BLaER1 (cell line): ENCODE measurements around the gene MYH7B.

Experiments
- H3K27ac ChIP-seq: shearing (Covaris generic); formaldehyde crosslinking; 2 replicates; pipeline ENCODE4 v1.8.1; 2022
- H3K27me3 ChIP-seq: shearing (Covaris generic); formaldehyde crosslinking; 2 replicates; pipeline ENCODE4 v1.8.1; 2022
- H3K36me3 ChIP-seq: shearing (Covaris generic); formaldehyde crosslinking; 2 replicates; pipeline ENCODE4 v1.8.1; 2022
- H3K4me1 ChIP-seq: shearing (Covaris generic); formaldehyde crosslinking; 2 replicates; pipeline ENCODE4 v1.8.1; 2022
- H3K4me2 ChIP-seq: shearing (Covaris generic); formaldehyde crosslinking; 2 replicates; pipeline ENCODE4 v1.8.1; 2022
- H3K4me3 ChIP-seq: shearing (Covaris generic); formaldehyde crosslinking; 2 replicates; pipeline ENCODE4 v1.8.1; 2022
- H3K9ac ChIP-seq: shearing (Covaris generic); formaldehyde crosslinking; 2 replicates; pipeline ENCODE4 v1.8.1; 2022
- H3K9me3 ChIP-seq: shearing (Covaris generic); formaldehyde crosslinking; 2 replicates; pipeline ENCODE4 v1.8.1; 2022
- H4K20me1 ChIP-seq: shearing (Covaris generic); formaldehyde crosslinking; 2 replicates; pipeline ENCODE4 v1.8.1; 2022
- Cebpa-rat ChIP-seq: shearing (Covaris generic); IDR thresholded peaks from 2 replicates; pipeline ENCODE4 v1.8.1; 2022

MYH7B gene

GRCh38 chr20:34989670-34990069 is 34.0 kb downstream of the MYH7B start:
- no peaks in the 10 kb centered on the region for H3K27me3 ChIP-seq
- H4K20me1 ChIP-seq, result peaks cover 14% of the 10 kb centered on the region; the same call in 1 of the 2 replicates
- no peaks in the 10 kb centered on the region for H3K4me1 ChIP-seq
- TF ChIP-seq Cebpa-rat, result no peak
- no peak overlapping the region for H3K27ac ChIP-seq
- no peak overlapping the region for H3K9ac ChIP-seq
- peaks cover 26% of the 10 kb centered on the region for H3K36me3 ChIP-seq
- H3K4me3 ChIP-seq, result no peak overlapping the region
- H3K9me3 ChIP-seq, result no peaks in the 10 kb centered on the region
- no peak overlapping the region for H3K4me2 ChIP-seq

GRCh38 chr20:34990231-34990630 is 34.6 kb downstream of the MYH7B start:
- H3K9ac ChIP-seq, result no peak overlapping the region
- no peak overlapping the region for H3K4me3 ChIP-seq
- H4K20me1 ChIP-seq, result peaks cover 17% of the 10 kb centered on the region; the same call in 1 of the 2 replicates

GRCh38 chr20:34990661-34991214 is 35.1 kb downstream of the MYH7B start:
- Histone ChIP-seq H3K36me3 (peaks cover 36% of the 10 kb centered on the region), H4K20me1 (peaks cover 17% of the 10 kb centered on the region; the same call in 1 of the 2 replicates), H3K9me3 (no peaks in the 10 kb centered on the region), H3K4me3 (no peak overlapping the region), H3K27me3 (no peaks in the 10 kb centered on the region), H3K9ac (no peak overlapping the region), H3K4me1 (no peaks in the 10 kb centered on the region), H3K4me2 (no peak overlapping the region), H3K27ac (no peak overlapping the region)
- no peak for TF ChIP-seq Cebpa-rat

More at GRCh38 chr20:34990231-34990630, 34.6 kb downstream of the MYH7B start:
- H3K4me2 ChIP-seq, result no peak overlapping the region
- H3K27me3 ChIP-seq, result no peaks in the 10 kb centered on the region
- H3K27ac ChIP-seq, result no peak overlapping the region
- peaks cover 31% of the 10 kb centered on the region for H3K36me3 ChIP-seq
- H3K4me1 ChIP-seq, result no peaks in the 10 kb centered on the region
- TF ChIP-seq Cebpa-rat, result no peak
- H3K9me3 ChIP-seq, result no peaks in the 10 kb centered on the region

- H3K27ac ChIP-seq, result no peak overlapping the region
- H3K9ac ChIP-seq, result no peak overlapping the region
- H3K36me3 ChIP-seq, result peaks cover 56% of the 10 kb centered on the region
- no peaks in the 10 kb centered on the region for H3K4me1 ChIP-seq
- no peak overlapping the region for H3K4me2 ChIP-seq
- no peaks in the 10 kb centered on the region for H3K9me3 ChIP-seq
- TF ChIP-seq Cebpa-rat, result no peak
- no peaks in the 10 kb centered on the region for H3K27me3 ChIP-seq
- peaks cover 17% of the 10 kb centered on the region; the same call in 1 of the 2 replicates for H4K20me1 ChIP-seq
- no peak overlapping the region for H3K4me3 ChIP-seq
Observed at GRCh38 chr20:34992751-34993417, 37.2 kb downstream of the MYH7B start.

- no peaks in the 10 kb centered on the region for H3K27me3 ChIP-seq
- peaks cover 27% of the 10 kb centered on the region for H4K20me1 ChIP-seq
- no peak for TF ChIP-seq Cebpa-rat
- no peaks in the 10 kb centered on the region for H3K9me3 ChIP-seq
- no peak overlapping the region for H3K4me3 ChIP-seq
- no peak overlapping the region for H3K4me2 ChIP-seq
- H3K4me1 ChIP-seq, result no peaks in the 10 kb centered on the region
- no peak overlapping the region for H3K27ac ChIP-seq
- peaks cover 68% of the 10 kb centered on the region for H3K36me3 ChIP-seq
- H3K9ac ChIP-seq, result no peak overlapping the region
Observed at GRCh38 chr20:34993941-34994508, 38.4 kb downstream of the MYH7B start.

- H3K9ac ChIP-seq, result no peak overlapping the region
Observed at GRCh38 chr20:34994509-34995131, 39.0 kb downstream of the MYH7B start.

GRCh38 chr20:34995192-34995591 is 39.5 kb downstream of the MYH7B start:
- peaks cover 79% of the 10 kb centered on the region for H3K36me3 ChIP-seq
- no peaks in the 10 kb centered on the region for H3K4me1 ChIP-seq
- H3K27me3 ChIP-seq, result no peaks in the 10 kb centered on the region
- no peak overlapping the region for H3K27ac ChIP-seq
- no peaks in the 10 kb centered on the region for H3K9me3 ChIP-seq
- H4K20me1 ChIP-seq, result peaks cover 35% of the 10 kb centered on the region
- H3K4me2 ChIP-seq, result no peak overlapping the region
- TF ChIP-seq Cebpa-rat, result no peak
- no peak overlapping the region for H3K4me3 ChIP-seq
- H3K9ac ChIP-seq, result no peak overlapping the region

More at GRCh38 chr20:34994509-34995131, 39.0 kb downstream of the MYH7B start:
- Histone ChIP-seq H3K4me1 (no peaks in the 10 kb centered on the region), H3K4me2 (no peak overlapping the region), H3K36me3 (peaks cover 74% of the 10 kb centered on the region), H3K27me3 (no peaks in the 10 kb centered on the region), H4K20me1 (peaks cover 30% of the 10 kb centered on the region), H3K4me3 (no peak overlapping the region), H3K9me3 (no peaks in the 10 kb centered on the region), H3K27ac (no peak overlapping the region)
- TF ChIP-seq Cebpa-rat, result no peak

- TF ChIP-seq Cebpa-rat, result no peak
- Histone ChIP-seq H3K4me2 (no peak overlapping the region), H3K27me3 (no peaks in the 10 kb centered on the region), H3K27ac (no peak overlapping the region), H3K36me3 (peaks cover 82% of the 10 kb centered on the region), H3K9ac (no peak overlapping the region), H4K20me1 (peaks cover 40% of the 10 kb centered on the region), H3K9me3 (no peaks in the 10 kb centered on the region), H3K4me1 (no peaks in the 10 kb centered on the region), H3K4me3 (no peak overlapping the region)
Observed at GRCh38 chr20:34995696-34996095, 40.0 kb downstream of the MYH7B start.

- Histone ChIP-seq H3K4me1 (no peaks in the 10 kb centered on the region), H3K9ac (no peak overlapping the region), H3K36me3 (peaks cover 86% of the 10 kb centered on the region), H3K9me3 (no peaks in the 10 kb centered on the region), H3K4me2 (no peak overlapping the region), H3K27me3 (no peaks in the 10 kb centered on the region), H3K4me3 (no peak overlapping the region), H3K27ac (no peak overlapping the region), H4K20me1 (peaks cover 47% of the 10 kb centered on the region)
- no peak for TF ChIP-seq Cebpa-rat
Observed at GRCh38 chr20:34996243-34997028, 40.8 kb downstream of the MYH7B start.
